DND-41 (cell line): Measurements from ENCODE around the gene RPAIN.
A peak's percentile ranks its signal among the peaks of the same experiment; 100 is the strongest.

Experiments
- ATAC-seq: fragments of 200-7000 bp; cut with Tn5 transposase; 3 replicates; pipeline ENCODE4 v1.9.1; 2021; ENCODE audit warnings: low read depth; ENCODE audit not compliant: insufficient read depth
- DNase-seq: peaks from one replicate; pipeline ENCODE4 v3.0.0-alpha.2; 2020
- H2AFZ ChIP-seq: 2 replicates; pipeline ENCODE4 v1.6.0; 2012; ENCODE audit warnings: low read depth, low read length
- H3K27ac ChIP-seq: 2 replicates; pipeline ENCODE4 v1.5.1; 2012; ENCODE audit warnings: low read length, inconsistent platforms
- H3K27me3 ChIP-seq: fragments of 200-600 bp; sonication (generic); 2 replicates; pipeline ENCODE4 v1.6.0; 2012; ENCODE audit warnings: low read length, mild to moderate bottlenecking, inconsistent platforms; ENCODE audit not compliant: insufficient read depth, poor library complexity
- H3K36me3 ChIP-seq: 2 replicates; pipeline ENCODE4 v1.5.1; 2012; ENCODE audit warnings: low read length, inconsistent platforms; ENCODE audit not compliant: insufficient read depth
- H3K4me1 ChIP-seq: 2 replicates; pipeline ENCODE4 v1.5.1; 2012; ENCODE audit warnings: mild to moderate bottlenecking, low read length; ENCODE audit not compliant: insufficient read depth
- H3K4me2 ChIP-seq: 2 replicates; pipeline ENCODE4 v1.6.0; 2012; ENCODE audit warnings: mild to moderate bottlenecking, moderate library complexity, low read length, inconsistent platforms; ENCODE audit not compliant: insufficient read depth
- H3K4me3 ChIP-seq, 2 experiments: fragments of 200-600 bp in 1 of 2; shearing (Covaris generic) in 1 of 2; 2 replicates each; pipeline ENCODE4 v1.5.1; 2012 to 2016; ENCODE audit warnings: inconsistent platforms in 2 of 2, low read length in 2 of 2, mild to moderate bottlenecking in 2 of 2, low read depth in 1 of 2, moderate library complexity in 1 of 2
- H3K79me2 ChIP-seq: 2 replicates; pipeline ENCODE4 v1.6.0; 2012; ENCODE audit warnings: low read length, inconsistent platforms; ENCODE audit not compliant: insufficient read depth
- H3K9ac ChIP-seq: 2 replicates; pipeline ENCODE4 v1.6.0; 2012; ENCODE audit warnings: low read depth, mild to moderate bottlenecking, inconsistent platforms, low read length, moderate library complexity
- H3K9me3 ChIP-seq: 2 replicates; pipeline ENCODE4 v1.5.1; 2012; ENCODE audit warnings: low read length, moderate library complexity, mild to moderate bottlenecking, inconsistent platforms; ENCODE audit not compliant: insufficient read depth, severe bottlenecking
- H4K20me1 ChIP-seq: 2 replicates; pipeline ENCODE4 v1.6.0; 2012; ENCODE audit warnings: low read length; ENCODE audit not compliant: insufficient read depth
- EZH2 ChIP-seq: IDR thresholded peaks from 3 replicates; pipeline ENCODE4 v1.6.1; 2012; ENCODE audit warnings: borderline replicate concordance, low read depth, mild to moderate bottlenecking, moderate library complexity, low read length, inconsistent platforms; ENCODE audit not compliant: severe bottlenecking
- TF ChIP-seq, protein P1 (sequence below): IDR thresholded peaks from 2 replicates; pipeline ENCODE4 v1.5.1; 2012; ENCODE audit warnings: borderline replicate concordance, low read length, moderate library complexity, mild to moderate bottlenecking; ENCODE audit not compliant: poor library complexity, severe bottlenecking; ENCODE audit errors: extremely low read depth

Gene RPAIN

DNA sequence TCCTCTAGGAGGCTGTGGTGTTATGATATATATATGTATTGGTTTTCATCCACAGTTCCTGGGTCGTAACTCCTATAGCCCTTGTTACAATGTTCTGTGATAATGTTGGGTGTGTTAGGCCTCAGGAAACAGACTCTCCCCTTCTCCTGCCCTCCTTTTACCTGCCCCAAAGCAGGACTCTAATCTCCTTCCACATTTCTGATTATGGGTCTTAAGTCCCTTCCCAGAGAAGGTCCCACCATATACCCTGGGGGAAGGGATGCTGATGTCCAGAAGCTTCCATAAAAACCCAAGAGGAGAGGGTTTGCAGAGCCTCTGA lies 19.4 kb downstream of the RPAIN start:
- Histone ChIP-seq H3K27me3 (no peaks in the 10 kb centered on the region), H3K4me1 (peaks cover 38% of the 10 kb centered on the region), H2AFZ (peak overlapping the region; percentile 98), H4K20me1 (peaks cover 15% of the 10 kb centered on the region), H3K9me3 (no peaks in the 10 kb centered on the region), H3K4me3 (peak overlapping the region; percentile 26 to 84; a peak in 3 of 4 replicates), H3K9ac (peak overlapping the region; percentile 82), H3K4me2 (peak overlapping the region; percentile 82), H3K36me3 (peaks cover 61% of the 10 kb centered on the region), H3K27ac (peak overlapping the region; percentile 91), H3K79me2 (peaks cover 52% of the 10 kb centered on the region)
- no peak for DNase-seq
- no peak; the same call in 2 of the 3 replicates for ATAC-seq
- TF ChIP-seq EZH2, result no peak
- TF ChIP-seq, protein P1, sequence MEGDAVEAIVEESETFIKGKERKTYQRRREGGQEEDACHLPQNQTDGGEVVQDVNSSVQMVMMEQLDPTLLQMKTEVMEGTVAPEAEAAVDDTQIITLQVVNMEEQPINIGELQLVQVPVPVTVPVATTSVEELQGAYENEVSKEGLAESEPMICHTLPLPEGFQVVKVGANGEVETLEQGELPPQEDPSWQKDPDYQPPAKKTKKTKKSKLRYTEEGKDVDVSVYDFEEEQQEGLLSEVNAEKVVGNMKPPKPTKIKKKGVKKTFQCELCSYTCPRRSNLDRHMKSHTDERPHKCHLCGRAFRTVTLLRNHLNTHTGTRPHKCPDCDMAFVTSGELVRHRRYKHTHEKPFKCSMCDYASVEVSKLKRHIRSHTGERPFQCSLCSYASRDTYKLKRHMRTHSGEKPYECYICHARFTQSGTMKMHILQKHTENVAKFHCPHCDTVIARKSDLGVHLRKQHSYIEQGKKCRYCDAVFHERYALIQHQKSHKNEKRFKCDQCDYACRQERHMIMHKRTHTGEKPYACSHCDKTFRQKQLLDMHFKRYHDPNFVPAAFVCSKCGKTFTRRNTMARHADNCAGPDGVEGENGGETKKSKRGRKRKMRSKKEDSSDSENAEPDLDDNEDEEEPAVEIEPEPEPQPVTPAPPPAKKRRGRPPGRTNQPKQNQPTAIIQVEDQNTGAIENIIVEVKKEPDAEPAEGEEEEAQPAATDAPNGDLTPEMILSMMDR, result no peak

DNA sequence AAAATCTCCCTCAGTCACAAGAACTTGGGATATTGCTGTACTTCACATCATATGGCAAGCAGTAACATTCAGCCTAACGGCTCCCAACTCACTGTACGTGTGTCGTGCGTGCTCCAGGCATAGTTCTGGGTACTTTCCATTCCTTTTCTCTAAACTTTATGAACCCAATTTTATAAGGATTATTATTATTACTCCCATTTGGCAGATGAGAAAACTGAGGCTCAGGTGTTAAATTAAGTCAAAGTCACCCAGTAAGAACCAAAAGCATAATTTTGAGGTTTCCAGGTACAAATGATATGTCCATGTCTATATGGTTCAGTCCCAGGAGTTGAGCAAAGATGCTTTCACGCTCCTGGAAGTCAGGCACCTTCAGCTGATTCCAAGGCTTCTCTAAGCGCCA lies 23.7 kb downstream of the RPAIN start:
- DNase-seq, result no peak
- H3K9ac ChIP-seq, result no peak overlapping the region
- no peak overlapping the region for H3K4me2 ChIP-seq
- H3K9me3 ChIP-seq, result no peaks in the 10 kb centered on the region
- no peak for ATAC-seq
- H3K36me3 ChIP-seq, result peaks cover 64% of the 10 kb centered on the region
- no peak overlapping the region for H3K4me3 ChIP-seq
- no peak overlapping the region for H2AFZ ChIP-seq
- TF ChIP-seq, protein P1, result no peak
- TF ChIP-seq EZH2, result no peak
- no peaks in the 10 kb centered on the region for H3K27me3 ChIP-seq
- H3K27ac ChIP-seq, result no peak overlapping the region
- H4K20me1 ChIP-seq, result peaks cover 6% of the 10 kb centered on the region; the same call in 1 of the 2 replicates
- H3K79me2 ChIP-seq, result peaks cover 12% of the 10 kb centered on the region
- H3K4me1 ChIP-seq, result peaks cover 8% of the 10 kb centered on the region

DNA sequence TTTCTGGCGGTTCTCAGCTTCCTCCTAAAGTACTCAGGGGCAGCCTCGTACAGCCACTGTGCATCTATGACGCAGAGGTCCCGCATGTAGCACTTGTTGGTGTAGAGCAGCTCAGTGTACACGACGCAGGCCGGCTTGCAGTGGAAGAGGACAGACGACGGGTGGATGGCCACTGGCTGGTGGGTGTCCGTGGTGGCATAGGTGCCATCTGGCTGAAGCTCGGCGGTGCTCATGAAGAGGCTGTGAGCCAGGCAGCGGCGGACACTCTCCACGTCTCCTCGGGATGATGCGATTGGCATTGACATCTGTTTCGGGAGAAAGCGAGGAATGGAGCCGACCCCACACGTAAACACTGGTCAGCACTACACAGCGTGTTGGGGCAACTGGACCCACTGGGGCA lies 24.2 kb downstream of the RPAIN start:
- Histone ChIP-seq H3K27ac (no peak overlapping the region), H3K36me3 (peaks cover 68% of the 10 kb centered on the region), H4K20me1 (peaks cover 6% of the 10 kb centered on the region; the same call in 1 of the 2 replicates), H2AFZ (no peak overlapping the region), H3K9ac (no peak overlapping the region), H3K9me3 (no peaks in the 10 kb centered on the region), H3K4me2 (no peak overlapping the region), H3K4me1 (peaks cover 6% of the 10 kb centered on the region), H3K27me3 (no peaks in the 10 kb centered on the region), H3K79me2 (peaks cover 9% of the 10 kb centered on the region), H3K4me3 (no peak overlapping the region)
- DNase-seq (no peak), ATAC-seq (no peak)
- no peak for TF ChIP-seq EZH2

DNA sequence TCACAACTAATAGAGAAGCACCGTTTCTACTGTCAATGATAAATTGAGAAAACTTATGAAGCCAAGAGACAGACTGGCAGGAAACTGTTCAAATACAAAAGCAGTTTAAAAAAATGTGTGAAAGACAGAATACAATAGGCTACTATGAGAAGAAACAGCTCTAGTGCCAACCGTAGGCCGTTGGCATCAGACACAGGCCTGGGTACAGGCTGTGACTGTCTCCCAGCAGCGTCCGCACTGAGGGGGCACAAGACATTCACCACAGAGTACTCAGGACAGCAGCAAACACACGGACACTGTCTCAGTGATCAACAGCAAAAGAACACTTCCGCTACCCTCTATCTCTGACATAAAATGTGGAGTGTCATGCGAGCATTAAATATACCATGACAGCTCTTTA lies 26.8 kb downstream of the RPAIN start:
- Histone ChIP-seq H2AFZ (no peak overlapping the region), H3K9me3 (no peaks in the 10 kb centered on the region), H3K4me2 (no peak overlapping the region), H3K4me1 (no peaks in the 10 kb centered on the region), H3K27ac (no peak overlapping the region), H3K36me3 (peaks cover 86% of the 10 kb centered on the region), H3K9ac (no peak overlapping the region), H3K4me3 (no peak overlapping the region), H4K20me1 (peaks cover 6% of the 10 kb centered on the region; the same call in 1 of the 2 replicates), H3K27me3 (no peaks in the 10 kb centered on the region), H3K79me2 (peaks cover 7% of the 10 kb centered on the region; the same call in 1 of the 2 replicates)
- DNase-seq, result no peak
- TF ChIP-seq, protein P1, result no peak
- no peak for TF ChIP-seq EZH2
- ATAC-seq, result no peak
